IPS-18c (cell line): ENCODE results near the gene POU2AF1.

Experiments
- H3K4me3 ChIP-seq: 2 replicates; pipeline ENCODE4 v1.7.0; 2013; ENCODE audit warnings: low read depth, mild to moderate bottlenecking, low read length, moderate library complexity; ENCODE audit not compliant: insufficient read depth
- H3K9me3 ChIP-seq: one replicate; pipeline ENCODE4 v1.6.1; 2013; ENCODE audit warnings: mild to moderate bottlenecking, low read length, moderate library complexity; ENCODE audit not compliant: control insufficient read depth, insufficient read depth

Gene POU2AF1

GRCh38 chr11:111344032-111344431, 35.0 kb downstream of the POU2AF1 start:
- no peak overlapping the region for H3K4me3 ChIP-seq
- no peaks in the 10 kb centered on the region for H3K9me3 ChIP-seq

DNA sequence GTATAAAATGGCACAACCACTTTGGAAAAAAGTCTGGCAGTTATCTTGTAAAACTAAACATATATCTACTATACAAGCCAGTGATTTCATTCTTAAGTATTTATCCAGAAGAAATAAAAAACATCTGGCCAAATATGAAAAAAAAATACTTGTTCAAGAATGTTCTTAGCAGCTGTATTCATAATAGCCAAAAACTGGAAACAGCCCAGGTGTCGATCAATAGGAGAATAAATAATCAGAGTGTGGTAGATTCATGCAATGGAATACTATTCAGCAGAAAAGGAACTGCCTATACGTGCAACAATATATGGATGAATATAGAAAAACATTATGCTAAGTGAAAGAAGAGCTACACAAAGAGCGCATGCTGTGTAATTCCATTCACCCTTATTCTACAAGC, 36.7 kb downstream of the POU2AF1 start:
- Histone ChIP-seq H3K4me3 (no peak overlapping the region), H3K9me3 (no peaks in the 10 kb centered on the region)

DNA sequence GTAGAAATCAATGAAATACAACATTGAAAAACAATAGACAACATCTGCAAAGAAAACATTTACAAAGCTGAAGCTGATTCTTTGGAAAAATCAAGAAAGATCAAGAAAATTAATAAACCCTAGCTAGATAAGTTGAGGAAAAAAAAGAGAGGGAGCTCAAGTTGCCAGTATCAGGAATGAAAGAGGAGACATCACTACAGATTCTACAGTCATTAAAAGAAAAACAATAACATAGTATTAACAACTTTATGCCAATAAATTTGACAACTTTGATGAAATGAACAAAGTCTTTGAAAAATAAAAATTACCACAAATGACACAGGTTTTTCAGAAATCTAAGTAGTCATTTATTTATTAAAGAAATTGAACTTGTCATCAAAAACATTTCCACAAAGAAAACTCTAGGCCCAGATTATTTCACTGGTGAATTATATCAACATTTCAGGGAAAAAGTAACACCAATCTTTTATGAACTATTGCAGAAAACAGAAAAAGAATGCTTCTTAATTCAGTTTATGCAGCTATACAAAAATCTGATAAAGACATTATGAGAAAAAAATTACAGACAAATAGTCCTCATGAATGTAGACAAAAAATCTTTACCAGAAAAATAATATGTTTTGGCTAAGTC, 39.2 kb downstream of the POU2AF1 start:
- Histone ChIP-seq H3K9me3 (no peaks in the 10 kb centered on the region), H3K4me3 (no peak overlapping the region)

GRCh38 chr11:111336582-111337256, 42.4 kb downstream of the POU2AF1 start:
- Histone ChIP-seq H3K4me3 (no peak overlapping the region), H3K9me3 (no peaks in the 10 kb centered on the region)

GRCh38 chr11:111336062-111336461, 43.0 kb downstream of the POU2AF1 start:
- H3K4me3 ChIP-seq, result no peak overlapping the region
- no peaks in the 10 kb centered on the region for H3K9me3 ChIP-seq

GRCh38 chr11:111335549-111335948, 43.5 kb downstream of the POU2AF1 start:
- H3K4me3 ChIP-seq, result no peak overlapping the region
- H3K9me3 ChIP-seq, result no peaks in the 10 kb centered on the region

GRCh38 chr11:111334532-111335502, 44.3 kb downstream of the POU2AF1 start:
- H3K9me3 ChIP-seq, result no peaks in the 10 kb centered on the region

DNA sequence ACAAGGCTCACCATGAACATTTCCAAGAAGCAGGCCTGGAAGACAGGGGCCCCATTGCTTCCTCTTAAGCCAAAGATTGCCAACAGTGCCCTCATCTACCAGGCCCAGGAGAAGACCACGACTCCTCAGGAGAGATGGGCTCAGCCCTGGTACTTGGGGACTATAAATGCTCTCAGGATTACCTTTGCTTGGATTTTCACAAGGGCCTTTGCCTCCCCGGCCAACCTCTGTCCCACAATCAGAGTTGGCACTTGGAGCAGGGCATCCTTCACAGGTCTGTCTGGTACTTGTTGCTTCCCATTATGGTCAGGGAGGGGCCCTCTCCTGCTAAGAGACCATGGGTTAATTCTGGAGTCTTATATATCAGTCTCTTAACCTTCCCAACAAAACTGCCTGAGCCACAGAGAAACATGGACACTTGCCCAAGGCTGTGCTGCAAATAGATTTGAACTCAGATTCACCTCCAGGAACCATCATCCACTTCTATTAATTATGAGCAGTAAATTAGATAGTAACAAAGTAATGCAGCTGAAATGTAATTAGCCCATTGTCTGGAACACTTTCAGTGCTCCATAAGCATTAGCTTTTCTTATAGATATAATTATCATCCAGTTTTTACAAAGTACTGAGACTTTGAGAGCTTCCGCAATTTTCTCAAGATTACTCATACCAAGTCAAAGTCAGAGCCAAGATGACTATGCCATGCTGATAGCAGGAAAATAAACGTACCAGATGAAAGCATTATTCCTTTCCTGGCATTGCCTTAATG, 47.2 kb downstream of the POU2AF1 start:
- no peaks in the 10 kb centered on the region for H3K9me3 ChIP-seq
- H3K4me3 ChIP-seq, result no peak overlapping the region

More at GRCh38 chr11:111334532-111335502, 44.3 kb downstream of the POU2AF1 start:
- H3K4me3 ChIP-seq, result no peak overlapping the region

DNA sequence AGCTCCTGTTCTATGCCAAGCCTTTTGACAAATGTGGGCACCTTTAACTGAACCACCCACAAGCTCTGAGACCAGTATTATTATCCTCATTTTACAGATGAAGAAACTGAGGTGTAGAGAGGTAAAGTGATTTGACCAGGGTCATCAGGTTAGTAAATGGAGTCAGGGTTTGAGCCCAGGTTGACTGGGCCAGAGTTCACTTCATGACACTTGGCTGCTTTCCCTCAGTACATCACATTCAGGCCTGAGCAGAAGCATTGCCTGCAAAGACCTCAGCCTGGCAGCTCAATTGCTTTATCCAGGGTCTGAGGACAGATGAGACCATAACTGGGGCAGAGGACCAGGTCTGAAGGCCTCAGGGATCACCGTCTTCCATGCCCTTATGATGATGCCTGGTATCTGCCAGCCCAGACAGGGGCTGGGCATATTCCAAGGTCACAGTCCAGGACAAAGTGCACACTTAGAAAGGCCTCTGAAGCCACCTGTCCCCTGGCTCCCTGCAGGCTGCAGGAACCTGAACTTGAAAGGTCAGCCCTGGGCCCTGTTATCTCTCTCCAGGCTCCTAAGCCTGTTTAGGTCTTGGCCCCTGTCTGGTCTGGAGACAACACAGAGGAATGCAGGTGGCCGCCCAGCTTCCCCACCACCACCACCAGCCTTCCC, 48.7 kb downstream of the POU2AF1 start:
- H3K9me3 ChIP-seq, result no peaks in the 10 kb centered on the region
- H3K4me3 ChIP-seq, result no peak overlapping the region

DNA sequence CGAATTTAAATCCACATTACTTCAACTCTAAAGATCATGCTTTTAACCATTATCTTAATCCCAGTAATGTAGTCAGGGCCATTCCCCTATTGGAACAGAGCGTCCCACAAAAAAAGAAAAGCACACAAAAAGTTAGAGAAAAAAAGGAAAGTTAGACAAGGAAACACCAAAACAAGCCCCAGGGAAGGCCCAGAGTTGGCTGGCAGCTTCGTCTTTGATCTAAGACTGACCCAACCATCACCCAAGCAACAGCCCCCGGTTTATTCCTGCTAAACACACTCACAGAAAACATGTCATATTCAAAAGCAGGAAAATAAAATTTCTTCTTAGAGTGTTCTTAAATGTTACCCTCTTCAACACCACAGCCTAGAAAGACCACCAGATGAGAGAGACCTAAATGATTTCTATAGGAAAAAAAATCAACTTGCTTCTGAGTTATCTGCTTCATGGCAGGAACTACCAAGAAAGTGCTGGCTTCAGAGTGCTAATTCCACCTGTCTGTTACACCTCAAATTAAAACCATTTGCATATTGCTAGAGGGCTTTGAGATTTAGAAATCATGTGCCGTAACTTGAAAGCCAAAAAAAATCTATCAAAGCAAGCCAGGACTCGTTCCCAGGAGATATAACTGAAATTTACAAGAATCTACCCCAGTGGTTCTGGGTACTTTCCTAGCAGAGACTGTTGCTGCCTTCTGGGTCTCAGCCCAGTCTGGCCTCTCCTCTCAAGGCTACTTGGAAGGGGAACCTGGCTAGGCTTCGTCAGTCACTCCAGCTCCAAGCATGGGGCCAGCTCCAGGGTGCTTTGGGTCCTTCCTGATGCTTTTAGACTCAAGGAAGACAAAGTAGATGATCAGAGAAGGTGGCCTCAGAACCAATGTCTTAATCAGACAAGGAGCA, 49.5 kb downstream of the POU2AF1 start:
- Histone ChIP-seq H3K9me3 (no peaks in the 10 kb centered on the region), H3K4me3 (no peak overlapping the region)

- no peak overlapping the region for H3K4me3 ChIP-seq
- H3K9me3 ChIP-seq, result no peaks in the 10 kb centered on the region
These were observed 51.0 kb downstream of the POU2AF1 start for GRCh38 chr11:111327908-111328624.

DNA sequence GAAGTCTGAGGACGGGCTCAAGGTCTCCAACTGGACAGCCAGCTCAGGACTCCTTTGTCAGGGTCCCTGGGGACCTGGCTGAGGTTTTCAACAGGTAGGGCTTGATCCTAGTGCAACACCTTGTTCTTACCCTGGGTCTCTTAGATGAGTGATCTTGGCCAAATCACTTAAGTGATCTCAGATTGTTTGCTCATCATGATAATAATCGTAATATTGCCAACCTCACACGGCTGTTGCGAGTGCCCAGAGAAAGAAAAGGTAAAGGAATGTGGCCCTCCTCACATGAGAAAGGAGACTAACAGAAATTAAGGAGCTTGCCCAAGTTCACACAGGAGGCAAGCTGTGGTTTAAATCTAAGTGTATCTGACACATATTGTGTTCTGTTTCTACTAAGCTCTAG, 52.3 kb downstream of the POU2AF1 start:
- Histone ChIP-seq H3K9me3 (no peaks in the 10 kb centered on the region), H3K4me3 (no peak overlapping the region)

DNA sequence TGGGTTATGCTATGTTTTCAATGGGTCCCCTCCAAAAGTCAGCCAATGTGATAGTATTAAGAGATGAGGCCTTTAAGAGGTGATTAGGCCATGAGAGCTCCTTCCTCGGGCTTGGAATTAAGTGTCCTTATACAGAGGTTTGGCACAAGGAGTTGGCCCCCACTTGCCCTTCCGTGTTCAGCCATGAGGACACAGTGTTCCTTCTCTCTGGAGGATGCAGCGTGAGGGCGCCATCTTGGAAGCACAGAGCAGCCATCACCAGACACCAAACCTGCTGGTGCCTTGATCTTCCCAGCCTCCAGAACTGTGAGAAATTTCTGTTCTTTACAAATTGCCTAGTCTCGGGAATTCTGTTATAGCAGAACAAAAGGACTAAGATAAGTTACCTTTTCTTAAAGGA, 53.8 kb downstream of the POU2AF1 start:
- Histone ChIP-seq H3K9me3 (no peaks in the 10 kb centered on the region), H3K4me3 (no peak overlapping the region)

- H3K4me3 ChIP-seq, result no peak overlapping the region
- no peaks in the 10 kb centered on the region for H3K9me3 ChIP-seq
These were observed 54.8 kb downstream of the POU2AF1 start for GRCh38 chr11:111324277-111324720.

DNA sequence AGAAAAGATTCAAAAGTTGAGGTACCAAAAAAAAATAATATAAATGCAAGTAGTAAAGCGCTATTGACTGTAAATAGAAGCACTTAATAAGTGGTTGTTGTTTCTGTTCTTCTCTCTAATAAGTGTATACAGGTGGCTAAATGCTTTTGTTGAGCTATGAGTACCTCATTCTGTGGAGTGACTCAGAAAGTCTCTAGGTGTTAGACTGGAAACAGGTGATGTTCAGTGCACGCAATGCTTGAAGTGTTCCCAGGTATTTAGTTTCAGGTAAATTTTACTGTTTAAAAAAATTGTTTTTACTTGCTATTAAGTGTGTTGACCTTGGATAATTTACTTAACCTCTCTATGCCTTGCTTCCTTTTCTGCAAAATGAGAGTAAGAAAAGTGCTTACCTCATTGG, 56.5 kb downstream of the POU2AF1 start:
- H3K4me3 ChIP-seq, result no peak overlapping the region
- no peaks in the 10 kb centered on the region for H3K9me3 ChIP-seq
